DND-41 (cell line): Measurements from ENCODE around the gene RPN2.

Experiments
- CTCF ChIP-seq: IDR thresholded peaks from 2 replicates; pipeline ENCODE4 v1.5.1; 2012; ENCODE audit warnings: borderline replicate concordance, low read length, moderate library complexity, mild to moderate bottlenecking; ENCODE audit not compliant: poor library complexity, severe bottlenecking; ENCODE audit errors: extremely low read depth
- EZH2 ChIP-seq: IDR thresholded peaks from 3 replicates; pipeline ENCODE4 v1.6.1; 2012; ENCODE audit warnings: borderline replicate concordance, low read depth, mild to moderate bottlenecking, moderate library complexity, low read length, inconsistent platforms; ENCODE audit not compliant: severe bottlenecking

GRCh38 chr20:37265152-37265551 is 86.0 kb downstream of the RPN2 start:
- no peak for TF ChIP-seq CTCF
- no peak for TF ChIP-seq EZH2
